Measurements from ENCODE around the gene DDB1.

Gene DDB1

GRCh38 chr11:61356706-61357105 is 23.8 kb upstream of the DDB1 start:
- DNase-seq (ENCODE audit: low spot score) = no peak

- DNase-seq (ENCODE audit: low spot score) = no peak
Measured at GRCh38 chr11:61354208-61354607, 21.3 kb upstream of the DDB1 start.

- no peak for DNase-seq (ENCODE audit: low spot score)
Measured at GRCh38 chr11:61353131-61354067, 20.5 kb upstream of the DDB1 start.

- DNase-seq (ENCODE audit: low spot score) = no peak
Measured at GRCh38 chr11:61352038-61352437, 19.1 kb upstream of the DDB1 start.

- no peak for DNase-seq (ENCODE audit: low spot score)
Measured at GRCh38 chr11:61350803-61351202, 17.9 kb upstream of the DDB1 start.

GRCh38 chr11:61350336-61350735 is 17.4 kb upstream of the DDB1 start:
- DNase-seq (ENCODE audit: low spot score) = no peak

- no peak for DNase-seq (ENCODE audit: low spot score)
Measured at GRCh38 chr11:61349916-61350315, 17.0 kb upstream of the DDB1 start.

GRCh38 chr11:61349189-61349751 is 16.4 kb upstream of the DDB1 start:
- no peak for DNase-seq (ENCODE audit: low spot score)

GRCh38 chr11:61347916-61348461 is 15.1 kb upstream of the DDB1 start:
- DNase-seq (ENCODE audit: low spot score) = no peak

- no peak for DNase-seq (ENCODE audit: low spot score)
Measured at GRCh38 chr11:61345954-61346843, 13.3 kb upstream of the DDB1 start.

- DNase-seq (ENCODE audit: low spot score) = no peak
Measured at GRCh38 chr11:61345170-61345610, 12.3 kb upstream of the DDB1 start.

GRCh38 chr11:61343792-61344745 is 11.2 kb upstream of the DDB1 start:
- DNase-seq (ENCODE audit: low spot score) = no peak

- DNase-seq (ENCODE audit: low spot score) = no peak
Measured at GRCh38 chr11:61342207-61342803, 9.4 kb upstream of the DDB1 start.

- no peak for DNase-seq (ENCODE audit: low spot score)
Measured at GRCh38 chr11:61341706-61342105, 8.8 kb upstream of the DDB1 start.

GRCh38 chr11:61340979-61341378 is 8.1 kb upstream of the DDB1 start:
- no peak for DNase-seq (ENCODE audit: low spot score)

- DNase-seq (ENCODE audit: low spot score) = no peak
Measured at GRCh38 chr11:61339490-61339878, 6.6 kb upstream of the DDB1 start.

- no peak for DNase-seq (ENCODE audit: low spot score)
Measured at GRCh38 chr11:61338783-61339489, 6.0 kb upstream of the DDB1 start.

GRCh38 chr11:61337706-61338470 is 5.0 kb upstream of the DDB1 start:
- DNase-seq (ENCODE audit: low spot score) = no peak

All from CD4-positive, alpha-beta T cell treated with Interleukin-15 for 4 hours (primary cell).